ENCODE measurements around the gene NCBP3. TPM values are rescaled to one million over a fixed set of nuclear protein-coding genes. Genes with fewer than 3 reads are reported as not detected.

The NCBP3 gene
- total and polyA plus RNA-seq, 9 donors: 15.7 to 43.2 (median 37.6) TPM

- H3K36me3 ChIP-seq: no peaks in the 10 kb centered on the region
- TF ChIP-seq CTCF (IDR thresholded peaks at IDR 0.05): no peak
- no peak for TF ChIP-seq EP300 (IDR thresholded peaks at IDR 0.05)
- no peak for TF ChIP-seq POLR2A (IDR thresholded peaks at IDR 0.05)
- no peak for DNase-seq
- H3K4me1 ChIP-seq (ENCODE audit: insufficient read depth): peaks cover 8% of the 10 kb centered on the region
- H3K27ac ChIP-seq: peak overlapping the region in 1 of 2 donors; percentile 76
- H3K27me3 ChIP-seq: no peaks in the 10 kb centered on the region
- whole genome bisulfite sequencing, 3 donors: 69 to 88% (median 72%) methylated on average over 15 of the region's 15 CpGs
- intact Hi-C loops (cut with DNase I): no loop called here
- H3K4me3 ChIP-seq: no peak overlapping the region
- H3K9me3 ChIP-seq: no peaks in the 10 kb centered on the region
Observed at GRCh38 chr17:3813171-3813570, 32.9 kb downstream of the NCBP3 start.

- H3K36me3 ChIP-seq: no peaks in the 10 kb centered on the region
- H3K27ac ChIP-seq: peak overlapping the region in 1 of 2 donors; percentile 76
- DNase-seq: peak in 4 of 5 donors; percentile 47 to 71 (median 52)
- H3K4me1 ChIP-seq (ENCODE audit: insufficient read depth): peaks cover 8% of the 10 kb centered on the region
- H3K4me3 ChIP-seq: no peak overlapping the region
- no peaks in the 10 kb centered on the region for H3K9me3 ChIP-seq
- intact Hi-C loops (cut with DNase I): no loop called here
- TF ChIP-seq CTCF (IDR thresholded peaks at IDR 0.05) (no peak), POLR2A (IDR thresholded peaks at IDR 0.05) (no peak), EP300 (IDR thresholded peaks at IDR 0.05) (no peak)
- WGBS, 3 donors: 19 to 48% (median 26%) methylated on average over 12 of the region's 12 CpGs
- H3K27me3 ChIP-seq: no peaks in the 10 kb centered on the region
Observed at GRCh38 chr17:3812771-3813170, 33.3 kb downstream of the NCBP3 start.

- no peak for DNase-seq
- Histone ChIP-seq H3K4me3 (no peak overlapping the region), H3K27ac (peak overlapping the region in 1 of 2 donors; percentile 76), H3K27me3 (no peaks in the 10 kb centered on the region), H3K4me1 (ENCODE audit: insufficient read depth) (peaks cover 8% of the 10 kb centered on the region), H3K9me3 (no peaks in the 10 kb centered on the region), H3K36me3 (no peaks in the 10 kb centered on the region)
- TF ChIP-seq POLR2A (IDR thresholded peaks at IDR 0.05) (no peak), CTCF (IDR thresholded peaks at IDR 0.05) (no peak), EP300 (IDR thresholded peaks at IDR 0.05) (no peak)
- WGBS, 3 donors: 30 to 76% (median 42%) methylated on average over 10 of the region's 10 CpGs
- intact Hi-C loops (cut with DNase I): no loop called here
Observed at GRCh38 chr17:3812284-3812683, 33.8 kb downstream of the NCBP3 start.

GRCh38 chr17:3810019-3810418, 36.0 kb downstream of the NCBP3 start:
- Histone ChIP-seq H3K36me3 (no peaks in the 10 kb centered on the region), H3K9me3 (no peaks in the 10 kb centered on the region), H3K27me3 (no peaks in the 10 kb centered on the region), H3K4me1 (ENCODE audit: insufficient read depth) (peaks cover 20% of the 10 kb centered on the region), H3K27ac (no peak overlapping the region), H3K4me3 (no peak overlapping the region)
- intact Hi-C loops (cut with DNase I): no loop called here
- DNase-seq: no peak
- no peak for TF ChIP-seq CTCF (IDR thresholded peaks at IDR 0.05)
- TF ChIP-seq EP300 (IDR thresholded peaks at IDR 0.05): no peak
- TF ChIP-seq POLR2A (IDR thresholded peaks at IDR 0.05): no peak
- 85 to 89% (median 88%) methylated on average over 4 of the region's 4 CpGs for WGBS, 3 donors

All from ovary (tissue), 9 donors.